Activated CD4-positive, alpha-beta T cell treated with anti-CD3 and anti-CD28 coated beads, Interleukin-2, amount 50 U/mL, for 24 hours (primary cell): ENCODE measurements around the gene PRKCE.

Experiments used
- DNase-seq, 2 donors: peaks; one replicate each; pipeline ENCODE4 v3.0.0-alpha.2; 2020; ENCODE audit warnings: low read depth in 1 of 2, low spot score in 1 of 2

PRKCE gene

GRCh38 chr2:45981384-45981930 lies 330.0 kb downstream of the PRKCE start:
- no peak for DNase-seq

GRCh38 chr2:45982096-45982495 lies 330.6 kb downstream of the PRKCE start:
- no peak for DNase-seq

- DNase-seq, result no peak
Measured at GRCh38 chr2:45983213-45983612, 331.7 kb downstream of the PRKCE start.

- DNase-seq, result no peak
Measured at GRCh38 chr2:45984366-45984765, 332.9 kb downstream of the PRKCE start.

GRCh38 chr2:45984896-45985473 lies 333.5 kb downstream of the PRKCE start:
- no peak for DNase-seq

- no peak for DNase-seq
Measured at GRCh38 chr2:45986509-45986908, 335.0 kb downstream of the PRKCE start.

GRCh38 chr2:45987856-45988255 lies 336.4 kb downstream of the PRKCE start:
- DNase-seq, result no peak

- no peak for DNase-seq
Measured at GRCh38 chr2:45988879-45989278, 337.4 kb downstream of the PRKCE start.

- DNase-seq, result no peak
Measured at GRCh38 chr2:45990131-45990530, 338.7 kb downstream of the PRKCE start.

GRCh38 chr2:45992021-45992740 lies 340.7 kb downstream of the PRKCE start:
- no peak for DNase-seq

GRCh38 chr2:45992741-45993475 lies 341.4 kb downstream of the PRKCE start:
- DNase-seq, result no peak

- peak; percentile 7 to 59 for DNase-seq
Measured at GRCh38 chr2:45993476-45993991, 342.1 kb downstream of the PRKCE start.

GRCh38 chr2:45994060-45994459 lies 342.6 kb downstream of the PRKCE start:
- no peak for DNase-seq

GRCh38 chr2:46000660-46001059 lies 349.2 kb downstream of the PRKCE start:
- no peak for DNase-seq

- DNase-seq, result no peak
Measured at GRCh38 chr2:46001290-46001689, 349.8 kb downstream of the PRKCE start.

GRCh38 chr2:46001741-46002506 lies 350.4 kb downstream of the PRKCE start:
- DNase-seq, result no peak

GRCh38 chr2:46002507-46002883 lies 351.0 kb downstream of the PRKCE start:
- DNase-seq, result no peak

GRCh38 chr2:46002947-46003346 lies 351.5 kb downstream of the PRKCE start:
- DNase-seq, result no peak

- DNase-seq, result no peak
Measured at GRCh38 chr2:46003903-46004473, 352.5 kb downstream of the PRKCE start.

GRCh38 chr2:46006473-46007025 lies 355.1 kb downstream of the PRKCE start:
- DNase-seq, result no peak
